CD4-positive, alpha-beta T cell treated with Interferon alpha-2 for 1 hour (primary cell): ENCODE measurements around the gene CCBE1.

Experiments
- DNase-seq, 2 donors: peaks; one replicate each; pipeline ENCODE4 v3.0.0-alpha.2; 2020 to 2022

Gene CCBE1

DNA sequence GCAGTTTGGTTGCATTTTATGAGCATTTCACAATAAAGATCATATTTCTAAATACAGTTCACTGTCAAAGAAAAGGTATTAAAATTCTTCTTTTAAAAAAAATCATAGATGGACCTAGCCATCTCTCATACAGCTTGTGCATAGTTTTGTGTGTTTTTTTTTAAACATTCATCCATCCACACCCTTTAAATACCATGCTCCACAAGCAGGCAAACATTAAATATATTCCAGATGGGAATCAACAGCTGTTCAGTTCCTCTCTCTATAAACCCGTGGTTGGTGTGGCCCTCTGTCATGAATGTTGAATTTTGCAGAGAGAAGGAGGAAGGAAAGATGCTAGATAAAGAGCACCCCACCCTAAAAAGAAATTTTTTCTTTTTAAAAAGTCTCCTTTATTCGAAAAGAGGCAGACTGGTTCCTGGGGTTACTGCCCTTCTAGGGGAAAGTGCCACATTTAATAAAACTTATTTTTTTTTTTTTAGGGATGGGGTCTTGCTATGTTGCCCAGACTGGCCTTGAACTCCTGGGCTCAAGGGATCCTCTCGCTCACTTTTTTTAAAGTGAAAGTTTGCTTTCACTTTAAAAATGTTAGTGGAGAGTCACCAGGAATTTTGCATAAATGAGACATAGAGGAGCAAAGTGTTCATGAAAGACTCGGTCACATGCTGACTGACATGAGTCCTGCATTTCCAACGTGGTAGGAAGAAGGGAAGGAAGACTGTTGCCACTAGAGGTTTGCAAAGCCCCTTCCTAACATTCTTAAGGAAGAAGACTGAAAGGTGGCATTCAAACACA lies 264.2 kb downstream of the CCBE1 start:
- DNase-seq = no peak

DNA sequence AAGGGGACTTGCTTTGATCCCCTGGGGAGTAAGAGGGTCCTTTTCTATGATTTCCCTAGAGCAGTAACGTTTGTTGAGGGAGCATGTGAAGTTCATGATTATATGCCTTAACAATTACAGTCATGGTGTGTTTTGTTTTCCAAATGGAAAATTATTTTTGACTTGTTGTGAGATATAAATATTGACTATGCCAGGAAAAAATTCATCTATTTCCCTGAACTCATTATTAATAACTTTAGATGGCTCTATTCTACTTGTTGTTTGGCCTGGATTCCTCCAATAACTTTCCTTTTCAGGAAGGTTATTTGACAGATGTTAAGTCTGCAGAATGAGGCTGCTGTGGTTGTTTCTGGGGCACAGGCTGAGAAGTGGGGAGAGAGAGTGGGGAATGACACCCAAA lies 266.1 kb downstream of the CCBE1 start:
- DNase-seq = no peak

DNA sequence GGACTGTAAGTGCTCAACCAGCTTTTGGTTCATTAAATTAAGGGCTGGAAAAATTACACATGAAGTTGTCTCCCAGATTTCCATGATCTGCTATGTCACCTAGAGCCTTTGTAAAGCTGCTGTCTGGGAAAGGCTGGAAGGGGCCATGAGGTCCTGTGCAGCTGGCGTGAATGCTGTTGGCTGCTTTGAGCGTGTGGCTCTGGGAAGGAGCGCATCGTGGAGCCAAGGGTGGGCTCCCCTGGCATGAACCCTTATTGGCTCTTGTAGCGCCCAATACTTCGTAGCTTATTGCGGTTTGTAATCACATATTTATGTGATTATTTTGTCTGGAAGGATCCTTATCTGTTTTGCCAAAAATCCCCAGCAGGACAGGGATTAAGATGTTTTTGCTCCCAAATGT lies 267.6 kb downstream of the CCBE1 start:
- DNase-seq = no peak

DNA sequence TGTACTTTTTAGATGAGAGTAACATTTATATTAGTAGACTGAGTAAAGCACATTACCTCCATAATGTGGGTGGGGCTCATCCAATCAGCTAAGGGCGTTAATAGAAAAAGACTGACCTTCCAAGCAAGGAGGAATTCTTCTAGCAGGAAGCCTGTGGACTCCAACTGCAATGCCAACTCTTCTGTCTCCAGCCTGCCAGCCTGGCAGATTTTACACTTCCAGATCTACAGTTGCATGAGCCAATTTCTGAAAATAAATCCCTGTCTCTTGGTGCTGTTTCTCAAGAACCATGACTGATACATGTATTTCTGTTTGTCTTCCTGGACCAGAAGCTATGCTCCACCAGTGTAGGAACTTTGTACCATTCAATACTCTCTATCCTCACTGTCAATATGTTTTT lies 269.2 kb downstream of the CCBE1 start:
- no peak for DNase-seq

DNA sequence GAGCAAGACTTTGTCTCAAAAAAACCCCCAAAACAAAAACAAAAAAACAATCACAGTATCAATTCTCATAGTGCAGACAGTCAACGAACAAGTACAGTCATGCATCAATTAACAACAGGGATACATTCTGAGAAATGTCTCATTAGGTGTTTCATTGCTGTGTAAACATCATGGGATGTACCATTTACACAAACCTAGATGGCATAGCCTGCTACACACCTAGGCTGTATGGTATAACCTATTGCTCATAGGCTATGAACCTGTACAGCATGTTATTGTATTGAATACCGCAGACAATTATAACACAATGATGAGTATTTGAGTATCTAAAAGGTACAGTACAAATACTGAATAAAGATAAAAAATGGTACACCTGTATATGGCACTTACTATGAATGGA lies 270.4 kb downstream of the CCBE1 start:
- DNase-seq = no peak

DNA sequence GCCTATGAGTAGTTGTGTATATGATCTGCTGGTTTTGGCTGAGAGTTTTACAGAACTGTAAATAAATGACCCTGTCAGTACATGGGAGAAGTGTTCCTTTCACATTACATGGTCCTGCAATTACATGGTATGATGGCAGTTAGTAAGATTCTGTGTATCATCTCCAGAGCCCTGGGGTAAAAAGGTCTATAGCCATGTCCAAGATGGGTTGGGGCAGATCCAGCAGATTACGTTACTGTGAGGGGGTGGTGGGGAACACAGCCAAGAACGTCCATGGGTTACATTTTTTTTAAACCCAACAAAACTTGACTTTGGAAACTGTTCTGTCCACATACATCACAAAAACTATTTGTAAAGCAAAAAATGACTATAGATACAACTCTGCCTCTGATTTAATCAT lies 274.0 kb downstream of the CCBE1 start:
- DNase-seq = no peak

DNA sequence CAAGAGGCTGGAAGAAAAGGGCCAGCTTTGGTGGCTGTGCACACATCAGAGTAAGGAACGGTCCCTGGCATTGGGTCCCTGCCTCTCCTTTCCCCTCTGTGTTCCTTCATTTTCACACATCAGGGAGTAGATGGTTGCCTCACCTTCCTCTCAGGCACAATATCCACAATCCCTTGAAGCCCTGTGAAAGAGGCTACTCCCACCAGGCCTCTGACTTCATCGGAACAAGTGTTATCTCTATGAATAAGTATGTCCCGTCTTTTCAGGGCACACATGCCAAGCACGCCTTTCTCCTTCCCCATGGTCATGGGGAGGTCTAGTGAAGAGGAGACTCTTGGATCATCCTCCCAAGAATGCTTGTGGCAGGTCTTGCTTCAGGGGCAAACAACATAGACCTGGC lies 277.0 kb downstream of the CCBE1 start:
- no peak for DNase-seq

DNA sequence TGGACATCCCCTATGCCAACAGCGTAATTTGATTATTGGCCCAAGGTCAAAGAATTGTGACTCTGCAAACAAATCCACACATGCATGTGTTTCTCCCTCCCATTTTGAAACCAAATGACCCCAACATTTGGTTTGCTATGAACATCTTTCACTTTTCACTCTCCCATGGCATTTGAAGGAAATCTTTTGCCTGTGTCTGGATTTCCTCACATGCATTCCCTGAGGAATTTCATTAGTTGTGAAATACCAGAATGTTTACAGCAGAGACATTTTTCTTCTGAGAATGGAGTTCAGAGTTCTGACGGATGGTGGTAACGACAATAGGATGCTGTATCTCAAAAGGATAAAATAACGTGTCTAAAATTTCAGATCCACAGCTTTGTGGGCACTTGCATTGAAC lies 277.8 kb downstream of the CCBE1 start:
- DNase-seq = no peak

DNA sequence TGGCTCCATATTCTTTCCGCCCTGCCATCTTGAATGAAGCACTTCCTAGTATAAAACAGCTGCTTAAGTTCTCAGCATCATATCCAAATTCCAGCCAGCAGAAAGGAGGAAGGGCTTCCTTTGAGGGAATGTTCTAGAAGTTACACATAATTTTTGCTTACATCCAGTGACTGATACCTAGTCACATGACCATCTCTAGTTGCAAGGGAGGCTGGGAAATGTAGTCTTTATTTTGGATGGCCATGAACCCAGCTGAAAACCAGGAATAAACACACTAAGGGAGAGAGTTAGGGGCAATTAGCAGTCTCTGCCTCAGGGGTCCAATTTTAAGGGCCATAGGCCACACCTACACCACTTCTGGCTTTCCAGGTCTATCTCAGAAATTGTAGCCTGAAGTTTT lies 280.4 kb downstream of the CCBE1 start:
- DNase-seq = no peak

DNA sequence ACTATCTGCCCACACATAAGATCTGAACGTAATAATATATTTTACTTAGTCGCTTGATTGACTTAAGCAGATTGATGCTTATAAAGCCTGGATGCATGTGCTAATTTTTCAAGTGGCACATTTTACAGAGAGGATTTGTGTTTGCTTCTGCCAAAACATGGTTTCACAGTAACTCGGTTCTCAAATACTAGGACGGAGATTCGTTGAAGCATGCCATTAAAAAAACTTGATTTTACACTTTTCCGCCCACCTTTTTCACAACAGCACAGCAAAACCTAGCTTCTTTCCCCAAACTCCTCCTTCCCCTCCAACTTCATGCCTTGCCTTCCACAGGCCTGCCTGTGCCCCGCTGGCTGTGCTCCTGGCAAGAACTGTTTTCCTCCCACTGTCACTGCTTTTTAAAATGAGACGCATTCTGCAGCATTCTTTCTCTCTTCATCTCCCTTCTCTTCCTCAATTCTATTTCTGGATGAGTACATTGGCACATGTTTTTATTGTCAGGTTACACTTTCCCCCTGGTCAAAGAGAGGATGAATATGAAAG lies 283.0 kb downstream of the CCBE1 start:
- DNase-seq = no peak

DNA sequence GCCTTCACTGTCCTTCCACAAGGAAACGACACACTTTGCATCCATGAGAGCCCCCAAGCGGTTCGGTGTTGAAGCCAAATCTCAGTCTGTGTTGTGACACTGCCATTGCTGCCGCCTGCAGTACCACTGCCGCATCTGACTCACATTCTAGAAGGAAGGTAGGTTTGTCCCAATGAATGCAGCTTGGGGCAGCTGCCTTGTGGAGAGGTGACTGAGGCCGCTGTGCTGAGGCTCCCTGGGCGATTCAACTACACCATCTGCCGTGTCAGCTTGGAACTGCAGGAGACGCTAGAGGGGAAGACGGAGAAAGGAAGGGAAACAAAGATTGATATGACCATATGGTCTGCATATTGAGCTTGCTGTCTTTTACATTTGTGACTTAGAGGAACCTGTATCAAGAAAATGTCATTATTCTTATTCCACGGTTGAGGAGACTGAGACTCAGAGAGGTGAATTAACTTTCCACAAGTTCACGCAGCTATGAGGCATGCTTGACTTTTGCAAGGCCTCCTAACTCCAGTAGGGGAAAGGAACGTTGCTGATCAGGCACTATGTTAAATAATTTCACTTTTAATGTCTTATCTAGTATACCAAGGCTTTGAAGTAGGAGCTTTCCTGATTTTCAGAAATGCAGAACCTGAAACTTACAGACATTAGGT lies 294.7 kb downstream of the CCBE1 start:
- DNase-seq = peak; percentile 51 to 67

DNA sequence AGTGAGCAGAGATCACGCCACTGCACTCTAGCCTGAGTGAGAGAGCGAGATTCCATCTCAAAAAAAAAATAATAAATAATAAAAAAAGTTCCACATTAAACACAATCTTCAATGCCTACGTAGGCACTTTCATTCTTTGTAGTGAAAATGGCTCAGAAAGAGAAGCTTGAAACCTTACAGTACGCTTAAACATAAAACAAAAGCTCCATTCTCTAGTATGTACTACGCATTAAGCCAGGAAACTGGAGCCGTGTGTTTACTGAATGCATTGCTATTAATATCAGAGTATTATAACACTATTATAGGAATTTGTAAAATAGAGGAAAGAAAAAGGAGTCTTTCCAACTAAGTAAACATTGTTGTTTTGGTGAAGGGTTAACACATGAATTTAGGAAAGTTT lies 296.8 kb downstream of the CCBE1 start:
- DNase-seq = no peak

DNA sequence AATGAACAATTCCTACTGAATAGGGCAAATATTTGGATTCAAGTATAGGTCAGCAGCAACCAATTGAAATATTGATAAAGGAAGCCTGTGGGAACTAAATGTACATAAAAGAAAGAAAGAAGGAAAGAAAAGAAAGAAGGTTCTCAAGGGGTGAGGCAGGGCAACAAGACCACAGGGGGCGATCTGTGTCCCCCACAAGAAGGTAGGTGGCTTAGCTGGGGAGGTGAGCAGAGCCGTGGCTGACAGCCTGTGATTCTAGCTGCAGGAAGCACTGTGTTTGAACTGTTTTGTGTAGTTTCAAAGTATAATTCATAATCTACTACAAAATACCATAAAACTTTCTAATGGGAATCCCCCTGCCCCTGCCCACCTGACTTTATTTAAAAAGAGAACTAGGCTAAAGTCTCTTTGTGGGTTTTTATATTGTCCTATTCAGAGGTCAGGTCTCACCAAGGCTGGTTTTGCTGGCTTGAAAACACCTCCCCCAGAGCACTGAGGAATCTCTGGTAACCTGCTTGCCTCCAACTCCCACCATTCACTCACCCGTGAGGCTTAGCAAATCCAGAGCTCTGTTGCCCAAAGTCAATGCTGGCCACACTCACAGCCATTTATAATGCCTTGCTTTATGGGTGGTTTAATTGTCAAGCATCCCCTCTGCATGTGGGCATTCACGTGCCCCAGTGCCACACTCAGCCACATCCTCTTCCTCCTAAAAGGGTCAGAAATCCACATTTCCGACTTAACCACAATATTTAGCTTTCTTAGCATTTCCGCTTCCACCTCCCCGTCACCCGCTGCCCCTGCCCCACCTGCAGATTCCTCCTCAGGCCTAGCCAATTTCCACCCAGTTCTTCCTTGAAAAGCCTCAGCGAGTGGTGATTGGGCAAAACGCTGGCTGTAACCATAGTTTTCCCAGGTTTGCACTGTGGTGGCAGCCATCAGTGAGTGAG lies 301.7 kb downstream of the CCBE1 start:
- DNase-seq = no peak

DNA sequence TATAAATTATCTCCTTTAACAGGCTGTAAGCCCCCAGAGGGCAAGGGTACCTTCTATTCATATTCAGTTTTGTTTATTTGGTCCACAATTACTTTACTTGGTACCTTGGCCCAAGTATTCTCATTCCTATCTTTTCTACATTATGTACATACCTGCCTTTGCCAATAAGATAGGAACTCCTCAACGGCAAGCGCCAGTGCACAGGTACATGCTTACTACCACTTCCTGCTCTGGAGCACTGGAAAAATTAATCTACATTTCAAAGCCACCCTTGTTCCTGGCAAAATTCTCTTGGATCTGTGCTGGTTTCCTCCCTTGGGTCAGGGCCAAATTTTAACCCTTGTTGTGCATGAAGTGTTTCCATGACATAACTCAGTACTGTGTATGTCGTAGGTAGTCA lies 303.8 kb downstream of the CCBE1 start:
- no peak for DNase-seq

DNA sequence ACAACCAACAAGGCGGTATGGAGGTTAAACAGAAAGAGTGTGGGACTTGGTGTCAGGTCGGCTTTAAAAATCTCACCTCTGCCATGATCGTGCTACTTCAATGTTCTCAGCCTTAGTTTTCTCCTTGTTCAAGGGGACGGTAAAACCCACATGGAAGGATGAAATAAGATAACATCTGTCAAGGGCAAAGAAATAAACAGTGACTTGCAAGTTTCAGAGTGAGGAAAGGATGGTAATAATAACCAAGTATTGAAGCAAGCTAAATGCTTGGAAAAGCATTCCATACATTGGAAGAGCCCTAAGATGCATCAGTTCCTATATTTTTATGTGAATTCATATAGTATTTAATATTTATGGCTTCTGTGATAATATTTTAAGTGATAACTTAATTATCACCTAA lies 308.4 kb downstream of the CCBE1 start:
- DNase-seq = no peak

DNA sequence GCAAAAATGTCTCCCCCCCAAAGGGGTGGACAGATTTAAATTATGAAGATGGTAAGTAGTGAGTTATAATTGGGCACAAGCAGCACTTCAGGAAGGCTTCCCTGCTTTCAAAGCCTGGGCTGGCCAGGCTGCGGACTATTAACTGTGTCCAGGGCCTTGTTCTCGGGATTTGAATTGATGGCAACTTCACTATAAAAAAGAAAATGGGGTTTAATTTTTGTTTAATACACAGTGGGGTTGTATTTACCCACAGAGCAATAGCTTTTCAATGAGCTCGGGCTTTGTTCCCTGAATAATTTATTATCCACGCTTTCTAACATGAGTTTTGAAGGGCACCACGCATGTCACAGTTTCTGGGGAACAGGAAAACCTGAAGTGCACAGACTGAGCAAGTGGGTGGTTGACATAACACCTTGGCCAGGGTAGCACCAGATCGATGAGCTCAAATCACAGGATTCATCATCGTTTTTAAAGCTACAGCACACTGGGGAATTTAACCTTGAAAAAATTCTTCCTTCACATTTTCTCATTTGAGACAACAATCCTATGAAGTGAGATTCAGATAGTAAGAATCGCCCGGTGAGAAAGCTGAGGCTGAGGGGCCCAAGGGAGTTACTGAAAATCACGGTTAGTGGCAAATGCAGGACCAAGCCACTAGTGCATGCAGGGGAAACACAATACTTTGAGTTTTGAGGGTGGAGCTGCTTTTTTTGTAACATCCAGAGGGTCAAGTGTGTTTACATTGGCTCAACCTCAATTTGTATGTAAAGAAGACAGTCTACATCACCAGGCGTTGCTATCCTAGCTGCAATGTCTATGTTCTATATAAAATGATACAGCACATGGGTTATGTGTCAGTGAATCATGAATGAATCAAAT lies 309.3 kb downstream of the CCBE1 start:
- no peak for DNase-seq

DNA sequence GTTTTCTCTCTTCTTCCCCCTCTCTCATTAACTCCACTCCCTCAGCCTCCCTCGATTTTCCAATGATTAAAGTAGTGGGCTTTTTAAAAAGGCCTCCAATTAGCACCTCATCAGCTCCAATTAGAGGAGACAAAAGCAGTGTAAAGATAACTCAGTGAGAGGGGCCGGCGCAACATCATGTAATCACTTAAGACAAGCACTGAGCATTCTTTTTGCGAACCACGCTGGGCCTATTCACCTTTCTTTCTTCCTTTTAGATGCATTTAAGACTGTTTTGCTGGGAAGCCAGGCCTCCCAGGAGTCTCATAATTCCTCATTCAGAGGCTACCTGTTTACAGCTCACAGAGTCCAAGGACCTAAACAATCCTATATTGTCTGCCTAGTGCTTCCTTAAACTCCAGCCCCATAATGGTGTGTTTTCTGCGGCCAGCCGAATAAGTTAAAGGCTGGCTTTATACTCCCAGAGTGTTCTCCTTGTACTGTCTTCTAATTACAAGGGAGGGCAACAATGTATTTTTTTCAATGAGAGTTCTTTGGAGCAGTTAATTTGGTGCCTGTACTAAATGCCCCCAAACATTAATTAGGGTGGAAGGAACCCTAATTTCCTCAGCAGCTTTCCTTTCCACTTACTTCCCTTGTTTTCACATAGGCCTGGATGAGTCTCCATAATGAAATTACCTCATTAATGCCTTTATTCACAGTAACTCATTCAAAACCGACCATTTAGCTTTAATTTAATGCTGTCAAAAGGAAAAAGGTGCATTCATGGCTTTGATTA lies 310.1 kb downstream of the CCBE1 start:
- no peak for DNase-seq

DNA sequence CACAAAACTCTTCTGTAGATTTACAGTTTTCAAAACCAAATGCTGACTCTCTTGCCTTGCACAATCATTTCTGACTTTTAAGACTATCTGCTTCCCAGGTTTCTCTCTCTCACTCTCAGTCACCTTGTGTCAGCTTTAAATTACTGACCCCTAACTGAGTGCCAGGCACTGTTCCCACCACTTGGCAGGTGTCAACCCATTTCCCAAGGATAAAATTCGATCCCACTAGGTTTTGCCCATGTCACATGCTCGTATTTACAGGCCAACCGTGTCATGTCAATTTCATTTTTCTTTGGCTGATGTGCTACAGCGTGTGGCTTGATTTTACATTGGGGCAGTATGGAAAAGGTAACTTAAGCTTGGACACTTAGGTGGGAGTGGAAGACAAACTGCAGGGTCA lies 312.0 kb downstream of the CCBE1 start:
- no peak for DNase-seq

DNA sequence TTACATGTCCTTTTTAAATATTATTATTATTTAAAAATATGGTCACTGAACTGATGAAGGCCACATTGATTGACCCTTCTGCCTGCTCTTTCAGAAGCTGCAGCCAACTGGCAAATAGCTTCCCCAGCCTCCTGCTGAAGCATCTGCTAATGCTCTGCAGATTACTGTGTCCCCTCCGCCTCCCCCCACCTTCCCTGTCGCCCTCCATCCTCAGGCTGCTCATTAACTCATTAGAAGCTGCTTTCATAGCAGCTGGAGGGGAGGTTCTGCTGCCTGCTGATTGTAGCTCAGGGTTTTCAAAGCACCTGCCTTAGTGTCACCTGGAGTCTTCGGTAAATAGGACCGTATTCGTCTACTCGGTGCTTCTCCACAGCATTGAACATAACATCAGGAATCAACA lies 313.4 kb downstream of the CCBE1 start:
- no peak for DNase-seq

DNA sequence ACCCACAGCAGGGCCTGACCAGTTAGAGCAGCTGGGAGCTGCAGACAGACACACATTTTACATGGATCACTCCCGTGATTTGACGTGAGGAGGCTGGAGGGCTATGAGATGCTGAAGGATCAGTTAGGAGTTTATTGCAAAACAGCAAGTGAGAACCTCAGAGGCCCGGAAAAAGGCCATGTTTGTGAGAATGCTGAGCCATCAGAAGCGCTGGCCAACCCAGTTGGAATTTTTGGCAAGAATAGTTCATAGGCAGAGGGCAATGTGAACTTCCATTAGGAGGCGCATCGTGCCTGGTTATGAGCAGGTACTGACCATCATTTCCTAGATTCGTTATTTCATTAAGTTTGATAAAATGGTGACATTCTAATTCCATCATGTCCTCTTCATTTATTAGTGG lies 314.8 kb downstream of the CCBE1 start:
- DNase-seq = no peak

DNA sequence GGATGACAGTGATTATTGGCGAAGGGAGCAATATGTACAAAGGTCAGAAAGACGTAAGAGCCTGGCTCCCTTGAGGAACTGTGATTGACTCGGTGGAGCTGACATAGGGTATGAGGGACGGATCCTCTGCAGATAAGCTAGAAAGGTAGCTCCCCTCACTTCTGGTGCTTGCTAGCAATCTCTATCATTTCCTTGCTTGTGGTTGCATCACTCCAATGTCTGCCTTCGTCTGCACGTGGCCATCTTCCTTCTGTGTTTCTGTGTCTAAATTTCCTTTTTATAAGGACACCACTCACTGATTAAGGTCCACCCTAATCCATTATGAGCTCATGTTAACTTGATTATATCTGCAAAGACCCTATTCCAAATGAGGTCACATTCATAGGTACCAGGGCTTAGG lies 315.3 kb downstream of the CCBE1 start:
- no peak for DNase-seq
